Mesendoderm (in vitro differentiated cells): Measurements from ENCODE around the gene ASPG.

ENCODE experiments used
- DNase-seq: peaks from one replicate; pipeline ENCODE4 v3.0.0; 2013
- H2AK5ac ChIP-seq: 2 replicates; pipeline ENCODE4 v1.6.1; 2013; ENCODE audit warnings: low read length, inconsistent platforms
- H2BK120ac ChIP-seq: 2 replicates; pipeline ENCODE4 v1.6.1; 2013; ENCODE audit warnings: low read depth, mild to moderate bottlenecking, low read length, moderate library complexity, mixed read lengths
- H2BK15ac ChIP-seq: replicated peaks from 2 replicates; pipeline ENCODE4 v1.6.1; 2013; ENCODE audit warnings: low read depth, mild to moderate bottlenecking, moderate library complexity
- H2BK5ac ChIP-seq: 2 replicates; pipeline ENCODE4 v1.6.1; 2013; ENCODE audit warnings: low read length, inconsistent platforms
- H3K18ac ChIP-seq: 2 replicates; pipeline ENCODE4 v1.6.1; 2013; ENCODE audit warnings: mild to moderate bottlenecking, low read length, mixed read lengths
- H3K23ac ChIP-seq: one replicate; pipeline ENCODE4 v1.6.1; 2013; ENCODE audit warnings: low read length
- H3K27ac ChIP-seq: 2 replicates; pipeline ENCODE4 v1.5.1; 2013; ENCODE audit warnings: low read depth, mild to moderate bottlenecking, inconsistent platforms, low read length, moderate library complexity
- H3K27me3 ChIP-seq: 2 replicates; pipeline ENCODE4 v1.6.1; 2013; ENCODE audit warnings: low read length, control low read depth, mild to moderate bottlenecking, inconsistent platforms; ENCODE audit not compliant: insufficient read depth, poor library complexity
- H3K36me3 ChIP-seq: 2 replicates; pipeline ENCODE4 v1.6.1; 2013; ENCODE audit warnings: low read length, inconsistent platforms; ENCODE audit not compliant: control insufficient read depth, insufficient read depth
- H3K4ac ChIP-seq: one replicate; pipeline ENCODE4 v1.6.1; 2013; ENCODE audit warnings: low read depth, mild to moderate bottlenecking, low read length, moderate library complexity
- H3K4me1 ChIP-seq: 2 replicates; pipeline ENCODE4 v1.6.1; 2013; ENCODE audit warnings: low read depth, low read length, inconsistent platforms; ENCODE audit not compliant: control insufficient read depth
- H3K4me2 ChIP-seq: 2 replicates; pipeline ENCODE4 v1.6.1; 2013; ENCODE audit warnings: low read length
- H3K4me3 ChIP-seq: 2 replicates; pipeline ENCODE4 v1.5.1; 2013; ENCODE audit warnings: mild to moderate bottlenecking, low read length
- H3K56ac ChIP-seq: one replicate; pipeline ENCODE4 v1.6.1; 2013; ENCODE audit warnings: low read length
- H3K79me1 ChIP-seq: 2 replicates; pipeline ENCODE4 v1.6.1; 2013; ENCODE audit warnings: low read length, inconsistent platforms
- H3K79me2 ChIP-seq: 2 replicates; pipeline ENCODE4 v1.6.1; 2013; ENCODE audit warnings: mild to moderate bottlenecking, low read length; ENCODE audit not compliant: control insufficient read depth, insufficient read depth
- H3K9ac ChIP-seq: 2 replicates; pipeline ENCODE4 v1.6.1; 2013; ENCODE audit warnings: low read length, inconsistent platforms
- H4K5ac ChIP-seq: one replicate; pipeline ENCODE4 v1.6.1; 2013; ENCODE audit warnings: low read length
- H4K8ac ChIP-seq: one replicate; pipeline ENCODE4 v1.6.1; 2013; ENCODE audit warnings: low read depth, mild to moderate bottlenecking, control low read depth, low read length, moderate library complexity
- WGBS: extraction: QIAGEN DNeasy Blood & Tissue Kit; methylation state at CpG from one replicate; pipeline ENCODE4 v1.1.7; 2013; ENCODE audit warnings: low lambda C conversion rate, missing lambda C conversion rate; ENCODE audit not compliant: insufficient coverage; ENCODE audit errors: extremely low coverage; 5-methylcytosine and 5-hydroxymethylcytosine counted together

The ASPG gene

GRCh38 chr14:104150136-104151025, 64.9 kb downstream of the ASPG start:
- Histone ChIP-seq H3K36me3 (peaks cover 4% of the 10 kb centered on the region), H3K9ac (peak overlapping the region; percentile 60), H3K23ac (peak overlapping the region; percentile 89), H3K18ac (peak overlapping the region; percentile 25), H3K4me2 (peak overlapping the region; percentile 34), H2BK15ac (no peak overlapping the region), H3K27me3 (no peaks in the 10 kb centered on the region), H3K4me3 (no peak overlapping the region), H4K5ac (no peak overlapping the region), H2BK120ac (no peak overlapping the region), H2AK5ac (peak overlapping the region; percentile 48), H4K8ac (no peak overlapping the region), H3K79me1 (peaks cover 11% of the 10 kb centered on the region), H2BK5ac (peak overlapping the region; percentile 93), H3K4me1 (peaks cover 18% of the 10 kb centered on the region), H3K27ac (peak overlapping the region; percentile 88), H3K56ac (peak overlapping the region; percentile 93), H3K79me2 (peaks cover 16% of the 10 kb centered on the region), H3K4ac (no peak overlapping the region)
- no CpG with 5 or more reads among the region's 19 CpGs for WGBS
- DNase-seq, result peak; percentile 97

GRCh38 chr14:104151026-104151381, 65.5 kb downstream of the ASPG start:
- no peak overlapping the region for H2AK5ac ChIP-seq
- no CpG with 5 or more reads among the region's 5 CpGs for WGBS
- peak overlapping the region; percentile 54 for H2BK5ac ChIP-seq
- peak overlapping the region; percentile 25 for H3K18ac ChIP-seq
- no peak overlapping the region for H4K8ac ChIP-seq
- H3K4me1 ChIP-seq, result peaks cover 18% of the 10 kb centered on the region
- H3K23ac ChIP-seq, result no peak overlapping the region
- peaks cover 16% of the 10 kb centered on the region for H3K79me2 ChIP-seq
- H3K4me3 ChIP-seq, result no peak overlapping the region
- no peak overlapping the region for H2BK15ac ChIP-seq
- no peak for DNase-seq
- H3K4ac ChIP-seq, result no peak overlapping the region
- no peak overlapping the region for H4K5ac ChIP-seq
- peaks cover 11% of the 10 kb centered on the region for H3K79me1 ChIP-seq
- H2BK120ac ChIP-seq, result no peak overlapping the region
- no peak overlapping the region for H3K4me2 ChIP-seq
- no peaks in the 10 kb centered on the region for H3K27me3 ChIP-seq
- H3K36me3 ChIP-seq, result peaks cover 4% of the 10 kb centered on the region
- no peak overlapping the region for H3K9ac ChIP-seq
- H3K56ac ChIP-seq, result peak overlapping the region; percentile 93
- H3K27ac ChIP-seq, result no peak overlapping the region

- Histone ChIP-seq H3K79me2 (peaks cover 16% of the 10 kb centered on the region), H3K4ac (no peak overlapping the region), H3K27me3 (no peaks in the 10 kb centered on the region), H4K5ac (no peak overlapping the region), H3K36me3 (peaks cover 4% of the 10 kb centered on the region), H4K8ac (no peak overlapping the region), H3K23ac (no peak overlapping the region), H2BK15ac (no peak overlapping the region), H3K9ac (no peak overlapping the region), H2AK5ac (no peak overlapping the region), H3K56ac (peak overlapping the region; percentile 17), H3K4me3 (no peak overlapping the region), H2BK120ac (no peak overlapping the region), H3K79me1 (peaks cover 11% of the 10 kb centered on the region), H2BK5ac (no peak overlapping the region), H3K4me2 (no peak overlapping the region), H3K18ac (no peak overlapping the region), H3K4me1 (peaks cover 18% of the 10 kb centered on the region), H3K27ac (no peak overlapping the region)
- DNase-seq, result no peak
- no CpG with 5 or more reads among the region's 34 CpGs for WGBS
Observed at GRCh38 chr14:104151566-104152245, 66.2 kb downstream of the ASPG start.

GRCh38 chr14:104152246-104152575, 66.7 kb downstream of the ASPG start:
- Histone ChIP-seq H3K4me3 (no peak overlapping the region), H2BK120ac (no peak overlapping the region), H3K23ac (no peak overlapping the region), H3K36me3 (peaks cover 4% of the 10 kb centered on the region), H3K9ac (no peak overlapping the region), H4K8ac (no peak overlapping the region), H3K79me1 (peaks cover 10% of the 10 kb centered on the region), H4K5ac (no peak overlapping the region), H3K4me1 (peaks cover 18% of the 10 kb centered on the region), H3K27me3 (no peaks in the 10 kb centered on the region), H3K18ac (no peak overlapping the region), H2BK15ac (no peak overlapping the region), H3K56ac (no peak overlapping the region), H3K4me2 (no peak overlapping the region), H3K4ac (no peak overlapping the region), H3K79me2 (peaks cover 15% of the 10 kb centered on the region), H2AK5ac (no peak overlapping the region), H2BK5ac (no peak overlapping the region), H3K27ac (no peak overlapping the region)
- DNase-seq, result no peak
- no CpG with 5 or more reads among the region's 14 CpGs for WGBS

DNA sequence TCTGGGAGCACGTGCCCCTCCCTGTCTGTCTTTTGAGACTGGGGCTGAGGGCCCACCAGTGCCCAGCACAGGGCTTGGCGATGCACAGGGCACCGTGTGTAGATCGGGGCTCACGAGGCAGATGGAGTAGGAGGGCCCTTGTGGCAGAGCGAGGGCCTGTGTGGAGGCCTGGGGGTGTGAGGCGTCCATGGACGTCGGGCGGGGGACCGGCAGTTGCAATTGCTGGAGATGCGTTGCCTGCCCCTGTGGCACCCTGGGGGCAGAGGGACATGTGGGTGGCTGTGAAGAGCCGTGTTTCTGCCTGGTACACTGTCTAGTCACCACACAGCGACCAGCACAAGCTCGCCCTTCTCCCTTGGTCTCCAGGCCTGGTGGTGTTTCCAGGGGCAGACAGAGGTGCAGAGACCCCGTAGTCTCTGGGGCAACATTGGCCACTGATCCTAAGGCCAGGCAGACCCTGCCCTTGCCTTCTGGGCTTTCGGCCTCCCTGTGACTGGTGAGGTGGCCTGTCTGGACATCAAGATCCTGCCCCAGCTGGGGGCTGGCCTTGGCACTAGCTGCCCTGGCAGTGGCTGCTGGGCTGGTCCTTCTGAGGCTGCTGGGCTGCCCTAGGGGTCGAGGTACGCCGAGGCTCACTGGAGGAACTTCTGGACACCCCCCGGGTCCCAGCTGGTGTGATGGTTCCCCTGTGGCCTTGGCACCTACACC, 67.3 kb downstream of the ASPG start:
- Histone ChIP-seq H3K18ac (no peak overlapping the region), H3K4ac (no peak overlapping the region), H4K5ac (no peak overlapping the region), H3K4me1 (peaks cover 18% of the 10 kb centered on the region), H2BK15ac (no peak overlapping the region), H4K8ac (no peak overlapping the region), H3K23ac (no peak overlapping the region), H2AK5ac (no peak overlapping the region), H3K79me2 (peaks cover 12% of the 10 kb centered on the region), H3K79me1 (peaks cover 8% of the 10 kb centered on the region), H3K4me2 (no peak overlapping the region), H3K27ac (no peak overlapping the region), H2BK5ac (no peak overlapping the region), H2BK120ac (no peak overlapping the region), H3K56ac (no peak overlapping the region), H3K36me3 (peaks cover 4% of the 10 kb centered on the region), H3K27me3 (no peaks in the 10 kb centered on the region), H3K4me3 (no peak overlapping the region), H3K9ac (no peak overlapping the region)
- DNase-seq, result no peak
- WGBS, result no CpG with 5 or more reads among the region's 21 CpGs
